ENCODE measurements around the gene CCDC63.

CCDC63 gene

DNA sequence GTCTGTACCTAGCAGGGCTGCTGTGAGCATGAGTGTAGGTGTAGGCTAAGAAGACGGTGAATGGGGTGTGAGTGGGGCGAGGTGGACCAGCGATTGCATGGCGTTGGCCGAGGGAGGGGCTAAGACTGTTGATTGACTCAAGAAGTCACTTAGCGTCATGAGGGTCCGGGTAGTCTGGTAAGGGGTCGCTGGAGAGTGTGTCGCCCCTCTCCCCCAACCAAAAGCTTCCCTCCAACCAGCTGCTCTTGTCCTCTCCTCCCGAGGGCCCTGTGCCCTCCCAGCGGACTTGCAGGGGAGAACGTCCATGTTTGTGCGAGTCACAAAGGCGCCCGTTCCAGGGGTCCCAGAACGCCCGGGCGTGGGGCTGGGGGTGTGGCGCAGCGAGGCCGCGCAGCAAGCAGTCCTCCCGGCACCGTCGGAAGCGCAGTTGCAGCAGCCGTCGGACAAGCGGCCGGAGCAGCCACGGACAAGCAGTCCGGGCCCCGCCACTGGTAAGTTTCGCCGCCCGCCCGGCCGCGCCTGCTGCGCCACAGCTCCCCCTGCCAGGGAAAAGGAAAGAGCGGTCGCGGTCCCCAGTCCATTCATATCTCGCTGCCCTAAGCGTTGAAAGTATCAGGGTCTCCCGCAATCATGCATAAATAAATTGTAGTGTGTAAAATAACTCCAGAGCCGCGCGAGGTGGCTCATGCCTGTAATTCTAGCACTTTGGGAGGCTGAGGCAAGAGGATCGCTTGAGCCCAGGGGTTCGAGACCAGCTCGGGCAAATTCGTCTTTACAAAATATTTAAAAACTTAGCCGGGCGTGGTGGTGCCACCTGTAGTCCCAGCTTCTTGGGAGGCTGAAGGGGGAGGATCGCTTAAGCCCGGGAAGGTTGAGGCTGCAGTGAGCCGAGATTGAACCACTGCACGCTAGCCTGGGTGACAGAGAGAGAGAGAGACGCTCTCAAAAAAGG, at the start of gene CCDC63:
TSS of gene CCDC63 (plus strand) at position 373 of the 952 bp plus-strand sequence. CDS start 5,968 bp downstream, outside the sequence.
- DNase-seq (ENCODE audit: insufficient read length, low spot score) (no peak), FAIRE-seq (no peak)
- TF ChIP-seq POLR2A (IDR thresholded peaks at IDR 0.05; ENCODE audit: low read depth, low read length) = no peak

DNA sequence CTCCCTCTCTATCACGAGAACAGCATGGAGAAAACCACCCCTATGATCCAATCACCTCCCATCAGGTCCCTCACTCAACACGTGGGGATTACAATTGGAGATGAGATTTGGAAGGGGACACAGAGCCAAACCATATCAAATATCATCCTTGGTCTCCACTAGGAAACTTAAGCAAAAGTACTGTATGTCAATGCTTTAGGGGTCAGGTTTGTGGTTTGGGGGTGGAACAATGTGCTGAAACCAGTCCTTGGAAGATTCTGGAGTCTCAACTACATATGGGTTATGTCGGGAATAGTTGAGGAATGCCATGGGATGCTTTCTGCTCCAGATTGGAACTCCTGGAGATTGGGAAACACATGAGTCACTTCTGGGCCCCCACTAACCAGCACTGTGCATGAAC, 48.3 kb upstream of the CCDC63 start:
- FAIRE-seq (no peak), DNase-seq (ENCODE audit: insufficient read length, low spot score) (no peak)
- no peak for TF ChIP-seq POLR2A (IDR thresholded peaks at IDR 0.05; ENCODE audit: low read depth, low read length)

DNA sequence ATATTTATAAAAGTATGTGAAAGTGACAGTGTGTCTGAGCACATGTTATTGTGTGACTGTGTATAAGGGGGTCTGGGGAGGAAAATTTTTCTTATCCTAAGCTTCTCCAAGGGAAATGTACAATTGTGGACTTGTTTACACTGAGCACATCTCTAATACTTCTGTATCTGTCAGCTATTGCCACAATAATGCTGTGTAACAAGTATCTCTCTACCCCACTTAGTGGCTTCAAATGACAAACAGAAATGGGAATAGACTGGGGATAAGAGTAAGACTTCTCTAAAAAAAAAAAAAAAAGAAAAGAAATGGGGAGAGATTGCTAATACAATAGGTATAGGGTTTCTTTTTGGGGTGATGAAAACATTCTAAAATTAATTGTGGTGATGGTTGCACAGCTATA, 44.3 kb upstream of the CCDC63 start:
- no peak for DNase-seq (ENCODE audit: insufficient read length, low spot score)
- TF ChIP-seq POLR2A (IDR thresholded peaks at IDR 0.05; ENCODE audit: low read depth, low read length) = no peak
- no peak for FAIRE-seq

DNA sequence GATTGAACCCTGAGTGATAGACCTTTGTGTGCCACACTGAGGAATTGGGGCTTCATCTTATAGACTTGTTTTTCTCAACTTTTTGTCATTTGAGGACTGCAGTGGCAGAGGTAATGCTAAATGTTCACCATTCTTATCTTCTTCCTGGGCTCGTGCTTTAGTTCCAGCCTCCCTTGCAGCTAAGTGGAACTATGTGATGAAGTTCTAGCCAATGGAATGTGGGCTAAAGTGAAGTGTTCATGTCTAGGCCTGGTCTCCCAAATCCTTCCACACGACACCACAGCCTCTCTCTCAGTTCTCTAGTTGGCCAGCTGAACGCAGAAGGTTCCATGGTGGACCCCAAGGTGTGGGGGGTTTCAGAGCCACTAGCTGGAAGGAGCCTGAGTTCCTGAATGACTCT, 42.4 kb upstream of the CCDC63 start:
- no peak for FAIRE-seq
- no peak for DNase-seq (ENCODE audit: insufficient read length, low spot score)
- TF ChIP-seq POLR2A (IDR thresholded peaks at IDR 0.05; ENCODE audit: low read depth, low read length) = no peak

DNA sequence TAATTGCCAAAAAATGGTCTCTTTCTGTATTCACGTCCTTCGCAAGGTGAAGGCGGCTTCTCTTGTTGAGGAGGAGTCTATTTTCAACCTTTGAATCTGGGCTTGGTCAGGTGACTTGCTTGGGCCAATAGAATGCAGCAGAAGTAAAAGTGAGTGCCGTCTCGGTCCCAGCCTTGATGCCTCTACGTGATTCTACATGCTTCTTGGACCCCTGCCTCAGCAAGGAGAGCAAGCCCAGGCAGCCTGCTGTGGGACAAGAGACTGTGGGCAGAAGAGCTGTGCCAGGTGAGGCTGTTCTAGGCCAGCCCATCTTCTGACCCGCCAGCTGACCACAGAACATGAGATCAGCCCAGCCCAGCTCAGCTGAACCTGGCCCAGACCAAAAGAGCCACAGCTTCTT, 39.1 kb upstream of the CCDC63 start:
- no peak for TF ChIP-seq POLR2A (IDR thresholded peaks at IDR 0.05; ENCODE audit: low read depth, low read length)
- no peak for DNase-seq (ENCODE audit: insufficient read length, low spot score)
- FAIRE-seq = no peak

DNA sequence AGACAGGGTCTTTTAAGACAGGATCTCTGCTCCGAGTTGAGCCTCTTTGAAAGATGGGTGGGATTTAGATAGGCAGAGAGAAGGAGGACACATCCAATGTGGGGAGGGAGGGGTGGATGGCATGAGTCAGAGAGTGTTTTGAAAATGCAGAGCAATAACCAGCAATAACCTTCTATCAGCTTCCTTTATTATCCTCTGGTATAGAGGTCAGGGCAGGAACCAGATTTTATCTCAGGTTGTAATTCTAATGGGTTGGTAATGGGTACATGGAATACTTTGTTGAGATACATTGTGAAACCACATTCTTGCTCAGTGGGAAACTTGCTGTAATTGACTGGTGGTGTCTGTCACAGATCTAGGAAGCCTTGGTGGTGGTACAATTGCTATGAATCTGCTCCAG, 37.6 kb upstream of the CCDC63 start:
- no peak for FAIRE-seq
- TF ChIP-seq POLR2A (IDR thresholded peaks at IDR 0.05; ENCODE audit: low read depth, low read length) = no peak

DNA sequence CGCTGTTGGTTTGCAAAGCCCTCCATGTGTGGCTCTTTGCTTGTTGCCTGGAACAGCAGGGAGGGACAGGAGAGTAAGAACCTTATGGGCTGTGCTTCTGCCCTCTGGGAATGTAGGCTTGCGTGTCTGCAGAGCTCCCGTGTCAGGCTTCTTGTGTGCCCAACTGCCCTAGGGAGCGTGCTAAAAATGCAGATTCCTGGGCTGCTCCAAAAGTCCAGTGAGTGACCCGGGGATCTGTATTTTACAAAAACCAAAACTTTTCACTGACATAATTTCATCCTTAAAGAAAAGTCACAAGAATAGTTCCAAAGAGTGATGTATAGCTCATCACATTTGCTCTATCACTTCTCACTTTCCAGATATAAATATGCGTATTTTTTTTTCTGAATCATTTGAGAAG, 34.8 kb upstream of the CCDC63 start:
- DNase-seq (ENCODE audit: insufficient read length, low spot score) = no peak
- no peak for TF ChIP-seq POLR2A (IDR thresholded peaks at IDR 0.05; ENCODE audit: low read depth, low read length)

More for the DNA sequence above, 37.6 kb upstream of the CCDC63 start:
- no peak for DNase-seq (ENCODE audit: insufficient read length, low spot score)

DNA sequence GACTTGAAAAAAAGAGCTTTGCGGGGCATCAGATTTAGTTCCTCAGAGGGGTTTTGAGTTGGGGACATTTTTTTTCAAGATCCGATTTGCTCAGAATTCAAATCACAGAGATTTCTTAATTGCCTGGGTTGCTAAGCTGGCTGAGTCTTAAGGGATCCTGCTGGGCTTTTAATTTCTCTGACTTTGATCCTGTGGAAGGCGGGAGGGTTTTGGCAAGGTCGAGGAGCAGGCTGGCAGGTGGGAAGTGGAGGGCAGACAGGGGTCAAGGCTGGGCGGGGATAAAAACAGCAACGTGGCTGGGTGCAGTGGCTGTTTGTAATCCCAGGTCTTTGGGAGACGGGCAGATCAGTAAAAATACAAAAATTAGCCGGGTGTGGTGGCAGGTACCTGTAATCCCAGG, 33.5 kb upstream of the CCDC63 start:
- TF ChIP-seq POLR2A (IDR thresholded peaks at IDR 0.05; ENCODE audit: low read depth, low read length) = no peak
- DNase-seq (ENCODE audit: insufficient read length, low spot score) (no peak), FAIRE-seq (no peak)

More for the DNA sequence above, 34.8 kb upstream of the CCDC63 start:
- no peak for FAIRE-seq

DNA sequence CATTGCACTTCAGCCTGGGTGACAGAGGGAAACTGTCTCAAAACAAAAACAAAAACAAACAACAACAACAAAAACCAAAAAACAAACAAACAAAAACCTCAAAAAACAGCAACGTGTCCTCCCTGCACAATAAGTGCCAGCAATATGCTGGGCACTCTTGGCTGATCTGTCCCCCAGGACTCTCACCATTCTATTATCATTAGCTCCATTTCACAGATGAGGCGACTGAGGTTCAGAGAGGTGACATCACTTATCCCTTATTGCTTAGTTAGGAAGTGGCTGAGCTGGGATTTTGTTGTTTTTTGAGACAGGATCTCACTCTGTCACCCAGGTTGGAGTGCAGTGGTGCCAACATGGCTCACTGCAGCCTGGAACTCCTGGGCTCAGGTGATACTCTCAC, 33.0 kb upstream of the CCDC63 start:
- DNase-seq (ENCODE audit: insufficient read length, low spot score) (no peak), FAIRE-seq (no peak)
- TF ChIP-seq POLR2A (IDR thresholded peaks at IDR 0.05; ENCODE audit: low read depth, low read length) = no peak

DNA sequence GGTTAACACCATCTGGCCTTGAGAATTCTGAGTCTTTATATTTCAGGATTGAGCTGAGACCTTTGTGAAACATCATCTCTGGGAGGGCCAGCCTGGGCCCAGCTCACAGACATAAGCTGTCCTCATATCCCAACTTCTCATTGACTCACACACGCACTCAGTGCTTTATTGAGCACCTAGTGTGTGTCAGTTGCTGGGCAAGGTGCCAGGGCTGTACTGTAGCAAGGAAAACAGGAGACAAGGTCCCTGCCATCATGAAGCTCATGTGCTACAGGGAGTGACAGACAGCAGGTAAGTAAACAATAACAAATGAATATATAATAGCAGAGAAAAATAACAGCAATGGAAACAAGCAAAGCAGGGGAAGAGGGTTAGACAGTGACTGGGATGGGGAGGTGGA, 30.5 kb upstream of the CCDC63 start:
- TF ChIP-seq POLR2A (IDR thresholded peaks at IDR 0.05; ENCODE audit: low read depth, low read length) = no peak
- DNase-seq (ENCODE audit: insufficient read length, low spot score) (no peak), FAIRE-seq (no peak)

DNA sequence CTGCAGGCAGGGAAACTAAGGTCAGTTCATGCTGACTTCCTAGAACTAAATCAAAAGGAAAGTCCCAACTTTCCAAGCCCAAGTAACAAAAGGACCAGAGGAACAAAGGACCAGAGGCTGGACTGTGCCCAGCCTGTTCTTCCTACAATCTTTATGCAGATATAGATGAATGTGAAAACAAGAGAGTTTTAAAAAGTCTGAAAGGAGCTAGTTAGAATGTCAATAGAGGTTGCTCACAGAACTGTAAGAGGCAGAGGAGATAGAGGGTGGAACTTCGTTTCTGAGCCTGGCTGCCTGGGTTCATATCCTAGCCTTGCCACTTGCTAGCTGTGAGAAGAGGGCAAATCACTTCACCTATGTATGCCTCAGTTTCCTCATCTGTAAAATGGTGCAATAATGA, 30.0 kb upstream of the CCDC63 start:
- DNase-seq (ENCODE audit: insufficient read length, low spot score) = no peak
- no peak for TF ChIP-seq POLR2A (IDR thresholded peaks at IDR 0.05; ENCODE audit: low read depth, low read length)
- no peak for FAIRE-seq

DNA sequence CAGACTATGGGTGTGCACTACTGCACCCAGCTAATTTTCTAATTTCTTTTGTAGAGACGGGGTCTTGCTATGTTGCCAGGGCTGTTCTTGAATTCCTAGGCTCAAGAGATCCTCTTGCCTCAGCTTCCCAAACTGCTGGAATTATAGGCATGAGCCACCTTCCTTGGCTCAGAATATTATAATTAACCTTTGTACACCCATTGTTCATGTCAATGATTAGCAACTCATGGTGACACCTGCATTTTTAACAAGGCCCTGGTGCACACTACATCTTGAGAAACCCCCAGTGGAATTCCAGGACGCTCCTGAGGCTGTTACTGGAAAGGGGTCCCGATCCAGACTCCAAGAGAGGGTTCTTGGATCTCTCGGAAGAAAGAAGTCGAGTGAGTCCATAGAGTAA, 28.3 kb upstream of the CCDC63 start:
- FAIRE-seq = no peak
- no peak for DNase-seq (ENCODE audit: insufficient read length, low spot score)
- no peak for TF ChIP-seq POLR2A (IDR thresholded peaks at IDR 0.05; ENCODE audit: low read depth, low read length)

DNA sequence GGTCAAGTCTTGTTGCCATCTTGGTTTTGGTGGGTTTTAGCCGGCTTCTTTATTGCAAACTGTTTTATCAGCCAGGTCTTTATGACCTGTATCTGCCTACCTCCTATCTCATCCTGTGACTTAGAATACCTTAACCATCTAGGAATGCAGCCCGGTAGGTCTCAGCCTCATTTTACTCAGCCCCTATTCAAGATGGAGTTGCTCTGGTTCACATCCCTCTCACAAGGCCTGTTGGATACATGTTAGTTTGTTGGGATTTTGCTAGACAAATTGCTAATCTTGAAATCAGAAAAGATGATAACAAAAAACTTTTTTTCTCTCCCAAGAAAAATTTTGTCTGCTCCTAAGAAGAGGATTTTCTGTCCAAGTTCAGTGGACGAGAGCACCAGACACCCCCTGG, 27.6 kb upstream of the CCDC63 start:
- FAIRE-seq = no peak
- DNase-seq (ENCODE audit: insufficient read length, low spot score) = no peak
- TF ChIP-seq POLR2A (IDR thresholded peaks at IDR 0.05; ENCODE audit: low read depth, low read length) = no peak

DNA sequence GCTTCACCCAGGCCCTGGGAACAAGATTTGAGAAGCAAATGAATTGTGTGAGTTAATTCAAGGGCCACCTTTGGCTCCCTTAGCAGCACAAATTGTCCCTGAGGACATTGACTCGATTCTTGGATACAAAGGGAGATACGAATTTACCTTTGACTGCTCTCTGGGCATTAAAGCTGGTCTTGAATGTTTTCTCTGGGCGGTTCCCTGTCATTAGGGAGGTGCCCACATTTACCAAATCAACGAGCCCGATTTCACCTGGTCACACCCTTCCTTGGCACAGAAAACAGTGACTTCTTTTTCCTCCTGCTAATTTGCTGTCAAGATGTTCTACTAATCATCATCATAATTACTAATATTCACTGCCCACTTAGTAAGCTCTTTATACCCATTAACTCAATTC, 27.1 kb upstream of the CCDC63 start:
- FAIRE-seq = no peak
- TF ChIP-seq POLR2A (IDR thresholded peaks at IDR 0.05; ENCODE audit: low read depth, low read length) = no peak
- DNase-seq (ENCODE audit: insufficient read length, low spot score) = no peak

DNA sequence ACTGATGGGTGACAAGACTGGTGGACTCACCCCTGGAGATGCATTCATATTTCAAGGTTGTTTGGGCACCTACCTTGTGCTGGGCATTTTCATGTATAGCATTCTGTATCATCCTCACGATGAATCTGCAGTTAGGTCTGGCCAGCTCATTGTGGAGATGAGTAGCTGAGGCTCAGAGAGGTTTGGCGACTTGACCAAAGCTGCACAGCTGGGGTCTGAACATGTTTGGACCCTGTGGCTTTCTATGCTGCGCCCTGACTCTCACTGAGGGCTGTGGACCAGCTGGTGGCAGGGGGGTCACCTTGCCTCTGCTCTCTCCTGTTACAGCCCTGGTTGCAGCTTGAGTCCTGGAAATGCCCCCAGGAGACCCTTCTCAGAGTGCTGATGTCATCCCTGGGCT, 24.9 kb upstream of the CCDC63 start:
- FAIRE-seq (no peak), DNase-seq (ENCODE audit: insufficient read length, low spot score) (no peak)
- TF ChIP-seq POLR2A (IDR thresholded peaks at IDR 0.05; ENCODE audit: low read depth, low read length) = no peak

Measured in H54 (cell line).